ENCODE measurements around the gene BLOC1S5. TPM values are rescaled to one million over a fixed set of nuclear protein-coding genes. Genes with fewer than 3 reads are reported as not detected.

The BLOC1S5 gene
- total RNA-seq, 2 experiments from 2014 or later = 22.6 to 30.7 TPM

DNA sequence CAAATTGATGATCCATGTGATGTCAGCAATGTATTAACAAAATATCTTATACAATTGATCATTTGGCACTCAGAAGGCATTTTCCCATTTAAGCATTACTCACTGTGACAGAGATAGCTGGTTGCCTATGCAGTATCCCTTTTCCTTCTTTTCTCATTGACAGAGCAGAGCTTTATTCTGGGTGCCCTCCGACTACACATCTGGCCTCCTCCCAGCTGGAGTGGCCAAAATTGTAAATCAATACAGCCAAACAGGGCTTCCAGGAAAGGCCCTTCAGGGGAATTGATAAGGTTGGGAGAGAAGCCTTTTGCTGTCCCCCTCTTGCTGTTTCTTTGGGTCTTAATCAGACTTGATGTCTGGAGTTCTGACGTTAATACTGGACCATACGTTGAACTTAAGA, 9.6 kb upstream of the BLOC1S5 start:
- no peak overlapping the region for H2AFZ ChIP-seq (ENCODE audit: low read length)
- H3K27ac ChIP-seq (ENCODE audit: low read depth, low read length, poor library complexity, severe bottlenecking) = no peak overlapping the region
- BruUV-seq (replicated peaks) = no TSS peak
- H3K4me1 ChIP-seq (ENCODE audit: insufficient read depth, low read length, poor library complexity, severe bottlenecking) = no peaks in the 10 kb centered on the region
- no peaks in the 10 kb centered on the region for H3K79me2 ChIP-seq (ENCODE audit: insufficient read depth, low read depth, low read length)
- no peaks in the 10 kb centered on the region for H3K9me3 ChIP-seq (ENCODE audit: low read length)
- no peak overlapping the region for H3K4me2 ChIP-seq (ENCODE audit: low read length)
- no peaks in the 10 kb centered on the region for H4K20me1 ChIP-seq (ENCODE audit: insufficient read depth, low read length)
- POLR2A ChIA-PET = interaction anchor here (1.0 kb wide), 1 partner anchor 10 kb away, joined by 4 read pairs; the partner anchor contains the start of gene BLOC1S5
- TF ChIP-seq, protein P1, sequence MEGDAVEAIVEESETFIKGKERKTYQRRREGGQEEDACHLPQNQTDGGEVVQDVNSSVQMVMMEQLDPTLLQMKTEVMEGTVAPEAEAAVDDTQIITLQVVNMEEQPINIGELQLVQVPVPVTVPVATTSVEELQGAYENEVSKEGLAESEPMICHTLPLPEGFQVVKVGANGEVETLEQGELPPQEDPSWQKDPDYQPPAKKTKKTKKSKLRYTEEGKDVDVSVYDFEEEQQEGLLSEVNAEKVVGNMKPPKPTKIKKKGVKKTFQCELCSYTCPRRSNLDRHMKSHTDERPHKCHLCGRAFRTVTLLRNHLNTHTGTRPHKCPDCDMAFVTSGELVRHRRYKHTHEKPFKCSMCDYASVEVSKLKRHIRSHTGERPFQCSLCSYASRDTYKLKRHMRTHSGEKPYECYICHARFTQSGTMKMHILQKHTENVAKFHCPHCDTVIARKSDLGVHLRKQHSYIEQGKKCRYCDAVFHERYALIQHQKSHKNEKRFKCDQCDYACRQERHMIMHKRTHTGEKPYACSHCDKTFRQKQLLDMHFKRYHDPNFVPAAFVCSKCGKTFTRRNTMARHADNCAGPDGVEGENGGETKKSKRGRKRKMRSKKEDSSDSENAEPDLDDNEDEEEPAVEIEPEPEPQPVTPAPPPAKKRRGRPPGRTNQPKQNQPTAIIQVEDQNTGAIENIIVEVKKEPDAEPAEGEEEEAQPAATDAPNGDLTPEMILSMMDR (conservative IDR thresholded peaks at IDR 0.05; ENCODE audit: low read length) = no peak
- TF ChIP-seq EZH2phosphoT487 (IDR thresholded peaks at IDR 0.05; ENCODE audit: borderline replicate concordance, low read depth, low read length) = no peak
- CTCF ChIA-PET (ENCODE audit: unreplicated experiment) = no interaction called here
- intact Hi-C loops (cut with micrococcal nuclease; ENCODE audit: unreplicated experiment) = no loop called here
- H3K36me3 ChIP-seq (ENCODE audit: insufficient read depth, low read length) = peaks cover 10% of the 10 kb centered on the region
- no peak overlapping the region for H3K4me3 ChIP-seq (ENCODE audit: low read depth, low read length, poor library complexity, severe bottlenecking)
- no peak for DNase-seq (ENCODE audit: low spot score)
- H3K9me2 ChIP-seq (ENCODE audit: insufficient read depth, low read length) = no peaks in the 10 kb centered on the region

DNA sequence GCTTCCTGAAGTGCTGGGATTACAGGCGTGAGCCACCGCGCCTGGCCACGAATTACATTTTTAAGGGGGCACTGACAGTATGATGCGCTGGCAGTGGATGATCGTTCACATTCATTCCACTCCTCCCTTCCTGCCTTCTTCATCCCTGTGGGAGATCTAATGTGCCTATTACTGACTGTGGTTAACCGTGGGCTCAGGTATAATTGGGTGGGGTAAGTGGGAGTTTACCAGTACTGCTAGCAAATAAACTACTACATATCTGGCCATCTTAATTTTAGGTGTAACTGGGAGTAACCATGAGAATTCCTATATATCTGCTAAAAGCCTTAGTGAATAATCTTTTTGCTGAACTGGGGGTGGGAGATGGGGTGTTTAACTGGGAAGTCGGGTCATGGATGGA, 6.5 kb upstream of the BLOC1S5 start:
- no peaks in the 10 kb centered on the region for H3K79me2 ChIP-seq (ENCODE audit: insufficient read depth, low read depth, low read length)
- H3K9me2 ChIP-seq (ENCODE audit: insufficient read depth, low read length) = no peaks in the 10 kb centered on the region
- no peaks in the 10 kb centered on the region for H3K9me3 ChIP-seq (ENCODE audit: low read length)
- ChIA-PET POLR2A (no interaction called here), CTCF (ENCODE audit: unreplicated experiment) (no interaction called here)
- TF ChIP-seq, protein P1 (conservative IDR thresholded peaks at IDR 0.05; ENCODE audit: low read length) = no peak
- no peak for TF ChIP-seq EZH2phosphoT487 (IDR thresholded peaks at IDR 0.05; ENCODE audit: borderline replicate concordance, low read depth, low read length)
- no peak overlapping the region for H3K27ac ChIP-seq (ENCODE audit: low read depth, low read length, poor library complexity, severe bottlenecking)
- no TSS peak for BruUV-seq (replicated peaks)
- no peak overlapping the region for H3K4me3 ChIP-seq (ENCODE audit: low read depth, low read length, poor library complexity, severe bottlenecking)
- no peak overlapping the region for H3K4me2 ChIP-seq (ENCODE audit: low read length)
- no peak overlapping the region for H2AFZ ChIP-seq (ENCODE audit: low read length)
- peaks cover 3% of the 10 kb centered on the region for H3K4me1 ChIP-seq (ENCODE audit: insufficient read depth, low read length, poor library complexity, severe bottlenecking)
- intact Hi-C loops (cut with micrococcal nuclease; ENCODE audit: unreplicated experiment) = no loop called here
- no peaks in the 10 kb centered on the region for H4K20me1 ChIP-seq (ENCODE audit: insufficient read depth, low read length)
- no peak for DNase-seq (ENCODE audit: low spot score)
- no peaks in the 10 kb centered on the region for H3K36me3 ChIP-seq (ENCODE audit: insufficient read depth, low read length)

DNA sequence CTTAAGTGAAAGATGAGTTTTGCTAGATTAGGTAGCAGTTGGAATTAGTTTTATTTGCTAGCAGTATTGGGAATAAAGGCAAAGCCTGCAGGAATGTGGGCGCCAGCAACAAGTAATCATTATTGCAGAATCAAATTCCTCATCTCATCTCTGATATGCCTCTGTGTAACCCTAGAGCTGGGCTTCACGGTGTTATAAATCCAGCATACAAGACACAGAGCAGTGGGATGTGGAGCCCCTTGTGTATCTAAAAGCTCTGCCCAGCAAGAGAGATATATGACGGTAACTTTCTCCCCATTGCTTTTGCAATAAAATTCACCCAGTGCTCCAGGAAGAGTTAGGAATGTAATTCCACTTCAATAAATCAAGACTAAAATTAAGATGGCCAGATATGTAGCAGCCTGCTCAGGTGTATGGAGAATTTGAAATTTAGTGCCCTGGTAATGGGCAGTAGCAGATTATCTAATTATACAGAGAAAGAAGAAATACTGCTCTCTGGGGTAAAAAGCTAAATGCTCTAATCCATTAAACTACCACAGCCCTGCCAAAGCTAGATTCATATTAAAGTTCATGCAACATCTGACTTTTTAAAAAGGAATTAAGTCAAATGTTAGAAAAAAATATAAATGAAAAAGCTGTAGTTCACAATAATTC, 5.6 kb upstream of the BLOC1S5 start:
- Histone ChIP-seq H3K4me3 (ENCODE audit: low read depth, low read length, poor library complexity, severe bottlenecking) (no peak overlapping the region), H3K9me2 (ENCODE audit: insufficient read depth, low read length) (no peaks in the 10 kb centered on the region; the same call in 1 of the 2 replicates), H3K9me3 (ENCODE audit: low read length) (no peaks in the 10 kb centered on the region), H3K79me2 (ENCODE audit: insufficient read depth, low read depth, low read length) (no peaks in the 10 kb centered on the region), H3K4me2 (ENCODE audit: low read length) (no peak overlapping the region), H3K27ac (ENCODE audit: low read depth, low read length, poor library complexity, severe bottlenecking) (no peak overlapping the region), H3K36me3 (ENCODE audit: insufficient read depth, low read length) (no peaks in the 10 kb centered on the region), H2AFZ (ENCODE audit: low read length) (no peak overlapping the region), H4K20me1 (ENCODE audit: insufficient read depth, low read length) (no peaks in the 10 kb centered on the region), H3K4me1 (ENCODE audit: insufficient read depth, low read length, poor library complexity, severe bottlenecking) (peaks cover 12% of the 10 kb centered on the region)
- intact Hi-C loops (cut with micrococcal nuclease; ENCODE audit: unreplicated experiment) = no loop called here
- ChIA-PET POLR2A (interaction anchor here (0.6 to 0.7 kb wide), 4 partner anchors 9 to 745 kb away, joined by 3 to 5 read pairs (median 3); no protein-coding TSS in a partner anchor), CTCF (ENCODE audit: unreplicated experiment) (no interaction called here)
- BruUV-seq (replicated peaks) = no TSS peak
- no peak for DNase-seq (ENCODE audit: low spot score)
- no peak for TF ChIP-seq EZH2phosphoT487 (IDR thresholded peaks at IDR 0.05; ENCODE audit: borderline replicate concordance, low read depth, low read length)
- TF ChIP-seq, protein P1 (conservative IDR thresholded peaks at IDR 0.05; ENCODE audit: low read length) = no peak

All from OCI-LY7 (cell line).